GM12873 (cell line): ENCODE measurements around the gene CSRP2.

Source experiments
- CTCF ChIP-seq: IDR thresholded peaks from 2 replicates; pipeline ENCODE4 v1.5.1; 2012; ENCODE audit warnings: low read depth, mild to moderate bottlenecking, moderate library complexity, low read length, control low read depth; ENCODE audit not compliant: insufficient read depth; ENCODE audit errors: missing control alignments

CSRP2 gene

GRCh38 chr12:76878099-76878898 lies 520 bp downstream of the CSRP2 start:
- peak; percentile 44 for TF ChIP-seq CTCF

GRCh38 chr12:76876696-76877229 lies 2.1 kb downstream of the CSRP2 start:
- no peak for TF ChIP-seq CTCF

- no peak for TF ChIP-seq CTCF
Measured at GRCh38 chr12:76874491-76875190, 4.2 kb downstream of the CSRP2 start.

- TF ChIP-seq CTCF: no peak
Measured at GRCh38 chr12:76874027-76874426, 4.8 kb downstream of the CSRP2 start.

GRCh38 chr12:76872415-76872814 lies 6.4 kb downstream of the CSRP2 start:
- TF ChIP-seq CTCF: no peak

GRCh38 chr12:76871742-76872141 lies 7.1 kb downstream of the CSRP2 start:
- TF ChIP-seq CTCF: no peak

- TF ChIP-seq CTCF: no peak
Measured at GRCh38 chr12:76871082-76871481, 7.7 kb downstream of the CSRP2 start.
